NCI-H146 treated with DMSO at 0.1 percent for 48 hours (cell line): Measurements from ENCODE around the gene CLEC2A.
"Not testable (repeated sequence)": the region's sequence is repeated elsewhere in the genome, so short reads cannot be mapped to it uniquely, and the experiment has no call there.

ENCODE experiments used
- DNase-seq: peaks from one replicate; lab custom pipeline; 2025; ENCODE audit not compliant: unreplicated experiment; lab: John Stamatoyannopoulos, UW

CLEC2A gene

GRCh38 chr12:9883175-9883574, 49.0 kb downstream of the CLEC2A start:
- DNase-seq, result no peak

- DNase-seq, result no peak
These were observed 50.2 kb downstream of the CLEC2A start for GRCh38 chr12:9881988-9882387.

GRCh38 chr12:9881246-9881645, 50.9 kb downstream of the CLEC2A start, which contains the start of gene KLRF2:
Gene KLRF2, plus strand, starts transcription at chr12:9881489. Its CDS starts 107 bp downstream, at chr12:9881596.
- no peak for DNase-seq

GRCh38 chr12:9880532-9881078, 51.6 kb downstream of the CLEC2A start:
- DNase-seq, result no peak

- not testable (repeated sequence) for DNase-seq
These were observed 56.0 kb downstream of the CLEC2A start for GRCh38 chr12:9876120-9876519.

GRCh38 chr12:9872742-9873141, 59.4 kb downstream of the CLEC2A start:
- DNase-seq, result no peak

GRCh38 chr12:9872162-9872561, 60.0 kb downstream of the CLEC2A start:
- DNase-seq, result no peak

- DNase-seq, result no peak
These were observed 61.8 kb downstream of the CLEC2A start for GRCh38 chr12:9870286-9870866.

- no peak for DNase-seq
These were observed 62.6 kb downstream of the CLEC2A start, which contains the start of gene CLEC2B for GRCh38 chr12:9869307-9870161. Gene CLEC2B, minus strand, starts transcription at chr12:9869354.

GRCh38 chr12:9868951-9869306, 63.2 kb downstream of the CLEC2A start:
- no peak for DNase-seq

- DNase-seq, result no peak
These were observed 63.8 kb downstream of the CLEC2A start for GRCh38 chr12:9868311-9868801.

- no peak for DNase-seq
These were observed 64.6 kb downstream of the CLEC2A start for GRCh38 chr12:9867531-9867930.

GRCh38 chr12:9866860-9867269, 65.3 kb downstream of the CLEC2A start:
- no peak for DNase-seq

- DNase-seq, result no peak
These were observed 67.1 kb downstream of the CLEC2A start for GRCh38 chr12:9864913-9865675.
